HEK293 (cell line): Measurements from ENCODE around the gene KIF21B.

Experiments
- CTCF ChIA-PET: fragments of 350-600 bp; formaldehyde crosslinking; extraction: SDS; loops from one replicate; lab custom pipeline; 2021; ENCODE audit warnings: antibody characterized with exemption; lab: Yijun Ruan, JAX
- POLR2A ChIA-PET: fragments of 300-600 bp; formaldehyde crosslinking; extraction: SDS; loops from one replicate; lab custom pipeline; 2020; ENCODE audit warnings: antibody characterized with exemption, inconsistent platforms; lab: Yijun Ruan, JAX
- H3K27ac ChIP-seq: fragments of 200-500 bp; sonication (Bioruptor generic); 2 replicates; pipeline ENCODE4 v1.5.1; 2014; ENCODE audit warnings: low read depth, low read length, control low read depth, inconsistent platforms; ENCODE audit errors: extremely low read depth
- H3K36me3 ChIP-seq, 2 experiments: fragments of 200-500 bp in 1 of 2; sonication (Bioruptor generic) in 1 of 2; 1 replicate in 1 of 2; 2 replicates in 1 of 2; pipeline ENCODE4 v1.5.1; 2014 to 2017; ENCODE audit warnings: inconsistent platforms in 2 of 2, low read length in 2 of 2; ENCODE audit not compliant: control insufficient read depth in 2 of 2, insufficient read depth in 1 of 2
- H3K4me1 ChIP-seq: fragments of 200-500 bp; sonication (Bioruptor generic); 2 replicates; pipeline ENCODE4 v1.5.1; 2014; ENCODE audit warnings: mild to moderate bottlenecking, low read length, inconsistent platforms; ENCODE audit not compliant: control insufficient read depth, insufficient read depth
- H3K4me3 ChIP-seq: 2 replicates; pipeline ENCODE4 v1.5.1; 2011; ENCODE audit warnings: low read depth, mild to moderate bottlenecking, control low read depth, low read length, moderate library complexity
- H3K9me3 ChIP-seq: fragments of 200-500 bp; sonication (Bioruptor generic); 2 replicates; pipeline ENCODE4 v1.5.1; 2014; ENCODE audit warnings: low read depth, low read length, inconsistent platforms; ENCODE audit not compliant: control insufficient read depth, insufficient read depth
- KLF16 ChIP-seq: fragments of 450-650 bp; formaldehyde crosslinking; IDR thresholded peaks from 2 replicates; pipeline ENCODE4 v1.5.1; 2017; ENCODE audit warnings: missing biosample characterization, missing genetic modification characterization
- KLF7 ChIP-seq: fragments of 450-650 bp; formaldehyde crosslinking; IDR thresholded peaks from 2 replicates; pipeline ENCODE4 v1.5.1; 2016; ENCODE audit warnings: missing biosample characterization, missing genetic modification characterization, borderline replicate concordance
- ZNF146 ChIP-seq: fragments of 450-650 bp; formaldehyde crosslinking; IDR thresholded peaks from 2 replicates; pipeline ENCODE4 v1.5.1; 2016; ENCODE audit warnings: missing biosample characterization, missing genetic modification characterization
- ZNF19 ChIP-seq: fragments of 450-650 bp; formaldehyde crosslinking; IDR thresholded peaks from 2 replicates; pipeline ENCODE4; 2016; ENCODE audit warnings: missing biosample characterization, missing genetic modification characterization, low read depth
- ZNF202 ChIP-seq: fragments of 450-650 bp; formaldehyde crosslinking; IDR thresholded peaks from 2 replicates; pipeline ENCODE4 v1.5.1; 2016; ENCODE audit warnings: missing biosample characterization, missing genetic modification characterization, borderline replicate concordance
- ZNF266 ChIP-seq: fragments of 450-650 bp; formaldehyde crosslinking; IDR thresholded peaks from 2 replicates; pipeline ENCODE4 v1.5.1; 2016; ENCODE audit warnings: missing biosample characterization, missing genetic modification characterization, low read depth
- ZNF324 ChIP-seq: fragments of 450-650 bp; formaldehyde crosslinking; IDR thresholded peaks from 2 replicates; pipeline ENCODE4 v1.5.1; 2016; ENCODE audit warnings: missing biosample characterization, missing genetic modification characterization
- ZNF473 ChIP-seq: fragments of 450-650 bp; formaldehyde crosslinking; IDR thresholded peaks from 2 replicates; pipeline ENCODE4 v1.5.1; 2017; ENCODE audit warnings: missing biosample characterization, missing genetic modification characterization
- ZNF521 ChIP-seq: fragments of 450-650 bp; formaldehyde crosslinking; IDR thresholded peaks from 2 replicates; pipeline ENCODE4 v1.5.1; 2017; ENCODE audit warnings: missing biosample characterization, mild to moderate bottlenecking, missing genetic modification characterization
- ZNF530 ChIP-seq: fragments of 450-650 bp; formaldehyde crosslinking; IDR thresholded peaks from 2 replicates; pipeline ENCODE4 v1.5.1; 2016; ENCODE audit warnings: low read depth, missing biosample characterization, missing genetic modification characterization
- ZNF549 ChIP-seq: fragments of 450-650 bp; IDR thresholded peaks from 2 replicates; pipeline ENCODE4 v1.5.1; 2018; ENCODE audit warnings: missing biosample characterization, missing genetic modification characterization, mild to moderate bottlenecking, inconsistent platforms, moderate library complexity
- ZNF560 ChIP-seq: fragments of 450-650 bp; formaldehyde crosslinking; IDR thresholded peaks from 2 replicates; pipeline ENCODE4 v1.5.1; 2017; ENCODE audit warnings: missing biosample characterization, missing genetic modification characterization, borderline replicate concordance
- ZNF571 ChIP-seq: fragments of 450-650 bp; formaldehyde crosslinking; IDR thresholded peaks from 2 replicates; pipeline ENCODE4 v1.5.0; 2017; ENCODE audit warnings: missing biosample characterization, missing genetic modification characterization
- ZNF670 ChIP-seq: fragments of 450-650 bp; formaldehyde crosslinking; IDR thresholded peaks from 2 replicates; pipeline ENCODE4 v1.5.1; 2016; ENCODE audit warnings: missing biosample characterization, missing genetic modification characterization, low read depth
- ZNF76 ChIP-seq: fragments of 450-650 bp; formaldehyde crosslinking; IDR thresholded peaks from 2 replicates; pipeline ENCODE4; 2016; ENCODE audit warnings: low read depth, missing biosample characterization, missing genetic modification characterization, borderline replicate concordance
- ZNF768 ChIP-seq: fragments of 450-650 bp; formaldehyde crosslinking; IDR thresholded peaks from 2 replicates; pipeline ENCODE4 v1.5.1; 2018; ENCODE audit warnings: missing biosample characterization, mild to moderate bottlenecking, missing genetic modification characterization
- TF ChIP-seq, protein P1 (sequence below): fragments of 450-650 bp; formaldehyde crosslinking; IDR thresholded peaks from 2 replicates; pipeline ENCODE4 v1.5.1; 2016; ENCODE audit warnings: missing biosample characterization, missing genetic modification characterization
- TF ChIP-seq, protein P2 (sequence below): fragments of 450-650 bp; formaldehyde crosslinking; IDR thresholded peaks from 2 replicates; pipeline ENCODE4 v1.5.1; 2016; ENCODE audit warnings: missing biosample characterization, missing genetic modification characterization
- TF ChIP-seq, protein P3 (sequence below): fragments of 450-650 bp; formaldehyde crosslinking; IDR thresholded peaks from 2 replicates; pipeline ENCODE4 v1.5.1; 2016; ENCODE audit warnings: missing biosample characterization, missing genetic modification characterization
- TF ChIP-seq, protein P4 (sequence below): fragments of 450-650 bp; formaldehyde crosslinking; IDR thresholded peaks from 2 replicates; pipeline ENCODE4 v1.5.1; 2016; ENCODE audit warnings: missing biosample characterization, missing genetic modification characterization, low read depth

KIF21B gene

DNA sequence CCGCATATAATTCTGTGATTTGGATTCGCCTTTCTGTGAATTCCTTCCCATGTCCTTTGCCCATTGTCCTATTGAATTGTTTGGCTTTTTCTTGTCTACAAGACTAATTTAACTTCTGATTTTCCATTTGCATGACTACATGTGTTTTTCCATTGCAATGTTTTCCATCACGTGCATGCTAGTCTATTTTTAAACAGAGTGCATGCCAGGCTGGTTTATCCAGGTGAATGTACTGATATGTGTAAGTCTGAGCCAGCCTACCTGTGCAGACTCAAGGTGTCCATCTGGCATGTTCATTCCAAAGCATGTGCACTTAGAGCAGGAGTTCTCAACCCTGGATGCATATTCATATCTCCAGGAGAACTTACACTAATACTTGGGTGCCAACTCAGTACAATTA, 69.1 kb downstream of the KIF21B start:
- TF ChIP-seq ZNF146 (no peak), KLF7 (no peak), KLF16 (tag by site-specific recombination) (no peak), ZNF560 (tag by site-specific recombination) (no peak), ZNF530 (tag by site-specific recombination) (no peak), ZNF266 (no peak)
- TF ChIP-seq, protein P1, sequence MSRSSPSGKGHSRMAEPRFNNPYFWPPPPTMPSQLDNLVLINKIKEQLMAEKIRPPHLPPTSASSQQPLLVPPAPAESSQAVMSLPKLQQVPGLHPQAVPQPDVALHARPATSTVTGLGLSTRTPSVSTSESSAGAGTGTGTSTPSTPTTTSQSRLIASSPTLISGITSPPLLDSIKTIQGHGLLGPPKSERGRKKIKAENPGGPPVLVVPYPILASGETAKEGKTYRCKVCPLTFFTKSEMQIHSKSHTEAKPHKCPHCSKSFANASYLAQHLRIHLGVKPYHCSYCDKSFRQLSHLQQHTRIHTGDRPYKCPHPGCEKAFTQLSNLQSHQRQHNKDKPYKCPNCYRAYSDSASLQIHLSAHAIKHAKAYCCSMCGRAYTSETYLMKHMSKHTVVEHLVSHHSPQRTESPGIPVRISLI (tag by site-specific recombination): no peak
- Histone ChIP-seq H3K4me3 (no peak overlapping the region), H3K9me3 (no peaks in the 10 kb centered on the region), H3K4me1 (no peaks in the 10 kb centered on the region), H3K36me3 (no peaks in the 10 kb centered on the region), H3K27ac (no peak overlapping the region)
- CTCF ChIA-PET: no interaction called here
- POLR2A ChIA-PET: no interaction called here

DNA sequence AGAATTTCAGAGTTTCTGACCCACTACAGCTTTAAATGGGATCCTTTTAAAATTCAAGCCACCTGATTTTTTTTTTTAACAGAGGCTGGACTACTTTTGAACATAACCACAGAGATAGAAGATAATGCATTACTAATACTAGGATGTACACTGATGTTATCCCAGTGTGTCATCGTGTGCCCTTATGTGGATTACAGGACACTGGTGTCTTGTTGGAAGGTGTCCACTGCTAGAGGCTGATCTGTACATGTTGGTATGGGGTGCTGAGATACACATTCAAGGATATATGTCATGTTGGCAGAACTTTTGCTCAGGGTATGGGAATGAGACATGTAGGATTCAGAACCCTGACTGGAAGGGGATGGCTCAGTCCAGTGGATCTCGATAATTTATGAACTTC, 72.5 kb downstream of the KIF21B start:
- Histone ChIP-seq H3K4me1 (no peaks in the 10 kb centered on the region), H3K4me3 (no peak overlapping the region), H3K36me3 (no peaks in the 10 kb centered on the region), H3K9me3 (no peaks in the 10 kb centered on the region), H3K27ac (no peak overlapping the region)
- POLR2A ChIA-PET: no interaction called here
- TF ChIP-seq ZNF473 (no peak), ZNF521 (tag by site-specific recombination) (no peak), ZNF768 (no peak), ZNF571 (tag by site-specific recombination) (no peak), ZNF670 (tag by site-specific recombination) (no peak), ZNF324 (tag by site-specific recombination) (no peak), ZNF19 (tag by site-specific recombination) (no peak), ZNF549 (tag by site-specific recombination) (no peak), ZNF202 (no peak), ZNF76 (tag by site-specific recombination) (no peak)
- TF ChIP-seq, protein P2, sequence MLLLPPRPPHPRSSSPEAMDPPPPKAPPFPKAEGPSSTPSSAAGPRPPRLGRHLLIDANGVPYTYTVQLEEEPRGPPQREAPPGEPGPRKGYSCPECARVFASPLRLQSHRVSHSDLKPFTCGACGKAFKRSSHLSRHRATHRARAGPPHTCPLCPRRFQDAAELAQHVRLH (tag by site-specific recombination): no peak
- TF ChIP-seq, protein P3, sequence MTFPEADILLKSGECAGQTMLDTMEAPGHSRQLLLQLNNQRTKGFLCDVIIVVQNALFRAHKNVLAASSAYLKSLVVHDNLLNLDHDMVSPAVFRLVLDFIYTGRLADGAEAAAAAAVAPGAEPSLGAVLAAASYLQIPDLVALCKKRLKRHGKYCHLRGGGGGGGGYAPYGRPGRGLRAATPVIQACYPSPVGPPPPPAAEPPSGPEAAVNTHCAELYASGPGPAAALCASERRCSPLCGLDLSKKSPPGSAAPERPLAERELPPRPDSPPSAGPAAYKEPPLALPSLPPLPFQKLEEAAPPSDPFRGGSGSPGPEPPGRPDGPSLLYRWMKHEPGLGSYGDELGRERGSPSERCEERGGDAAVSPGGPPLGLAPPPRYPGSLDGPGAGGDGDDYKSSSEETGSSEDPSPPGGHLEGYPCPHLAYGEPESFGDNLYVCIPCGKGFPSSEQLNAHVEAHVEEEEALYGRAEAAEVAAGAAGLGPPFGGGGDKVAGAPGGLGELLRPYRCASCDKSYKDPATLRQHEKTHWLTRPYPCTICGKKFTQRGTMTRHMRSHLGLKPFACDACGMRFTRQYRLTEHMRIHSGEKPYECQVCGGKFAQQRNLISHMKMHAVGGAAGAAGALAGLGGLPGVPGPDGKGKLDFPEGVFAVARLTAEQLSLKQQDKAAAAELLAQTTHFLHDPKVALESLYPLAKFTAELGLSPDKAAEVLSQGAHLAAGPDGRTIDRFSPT: no peak
- TF ChIP-seq, protein P4, sequence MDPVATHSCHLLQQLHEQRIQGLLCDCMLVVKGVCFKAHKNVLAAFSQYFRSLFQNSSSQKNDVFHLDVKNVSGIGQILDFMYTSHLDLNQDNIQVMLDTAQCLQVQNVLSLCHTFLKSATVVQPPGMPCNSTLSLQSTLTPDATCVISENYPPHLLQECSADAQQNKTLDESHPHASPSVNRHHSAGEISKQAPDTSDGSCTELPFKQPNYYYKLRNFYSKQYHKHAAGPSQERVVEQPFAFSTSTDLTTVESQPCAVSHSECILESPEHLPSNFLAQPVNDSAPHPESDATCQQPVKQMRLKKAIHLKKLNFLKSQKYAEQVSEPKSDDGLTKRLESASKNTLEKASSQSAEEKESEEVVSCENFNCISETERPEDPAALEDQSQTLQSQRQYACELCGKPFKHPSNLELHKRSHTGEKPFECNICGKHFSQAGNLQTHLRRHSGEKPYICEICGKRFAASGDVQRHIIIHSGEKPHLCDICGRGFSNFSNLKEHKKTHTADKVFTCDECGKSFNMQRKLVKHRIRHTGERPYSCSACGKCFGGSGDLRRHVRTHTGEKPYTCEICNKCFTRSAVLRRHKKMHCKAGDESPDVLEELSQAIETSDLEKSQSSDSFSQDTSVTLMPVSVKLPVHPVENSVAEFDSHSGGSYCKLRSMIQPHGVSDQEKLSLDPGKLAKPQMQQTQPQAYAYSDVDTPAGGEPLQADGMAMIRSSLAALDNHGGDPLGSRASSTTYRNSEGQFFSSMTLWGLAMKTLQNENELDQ (tag by site-specific recombination): no peak
- CTCF ChIA-PET: interaction anchor here (0.6 to 0.7 kb wide), 2 partner anchors 23 to 92 kb away, joined by 3 read pairs; no protein-coding TSS in a partner anchor
